Neural cell (in vitro differentiated cells): ENCODE results near the gene TATDN2. TPM values are rescaled to one million over a fixed set of nuclear protein-coding genes. Genes with fewer than 3 reads are reported as not detected.

ENCODE experiments used
- polyA plus RNA-seq: library from polyadenylated mRNA; depleted of rRNA; stranded (reverse); fragments of >200 nt; gene quantifications from 2 replicates; pipeline ENCODE4 v1.2.3, GENCODE V29; 2014
- small RNA-seq, 3 experiments: library from RNA; depleted of rRNA; stranded (forward); fragments of <200 nt; gene quantifications; one replicate each; pipeline ENCODE3, GENCODE V24; 2012

TATDN2 gene
- polyA plus RNA-seq, 1 donor from 2014 or later = 22.1 TPM

Small RNAs within 50 kb of the gene (small RNA-seq; reads per million reads assigned to genes)
- gene MIR378B = 0.08 to 0.26 (median 0.16) reads per million in 3 experiments
- gene RF02126 = 0 reads per million in 3 experiments

Other genes starting within 250 kb of the TATDN2 start
- gene FANCD2, start 222.0 kb upstream of the TATDN2 start, polyA plus RNA-seq = 0.86 and 3.3 TPM in 2 replicates
- gene FANCD2OS, start 140.2 kb upstream of the TATDN2 start, polyA plus RNA-seq = not detected in 2 replicates
- gene BRK1, start 132.8 kb upstream of the TATDN2 start, polyA plus RNA-seq = 265 and 314 TPM in 2 replicates
- gene VHL, start 106.7 kb upstream of the TATDN2 start, polyA plus RNA-seq = 94.9 and 108 TPM in 2 replicates
- gene IRAK2, start 83.5 kb upstream of the TATDN2 start, polyA plus RNA-seq = 0.84 and 1.1 TPM in 2 replicates
- gene GHRL, start 44.5 kb downstream of the TATDN2 start, polyA plus RNA-seq = 2.8 TPM in 1 of 2 replicates, not detected in the other
- gene SEC13, start 72.7 kb downstream of the TATDN2 start, polyA plus RNA-seq = 112 and 125 TPM in 2 replicates